ENCODE data around the gene NDE1.

DNA sequence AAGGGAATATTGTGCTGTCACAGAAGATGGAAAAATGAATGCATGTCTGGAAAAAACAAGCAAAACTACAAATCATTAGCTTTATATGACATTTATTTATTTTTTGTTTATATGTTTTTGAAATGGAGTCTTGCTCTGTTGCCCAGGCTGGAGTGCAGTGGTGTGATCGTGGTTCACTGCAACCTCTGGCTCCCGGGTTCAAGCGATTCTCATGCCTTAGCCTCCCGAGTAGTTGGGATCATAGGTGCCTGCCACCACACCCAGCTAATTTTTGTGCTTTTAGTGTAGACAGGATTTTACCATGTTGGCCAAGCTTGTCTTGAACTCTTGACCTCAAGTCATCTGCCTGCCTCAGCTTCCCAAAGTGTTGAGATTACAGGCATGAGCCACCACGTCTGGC is 8.5 kb downstream of the NDE1 start:
- TF ChIP-seq EZH2phosphoT487 (IDR thresholded peaks at IDR 0.05; ENCODE audit: borderline replicate concordance, low read depth) (no peak), POLR2AphosphoS5 (IDR thresholded peaks at IDR 0.05; ENCODE audit: low read depth, low read length) (no peak), ELF1 (IDR thresholded peaks at IDR 0.05) (no peak), GABPA (IDR thresholded peaks at IDR 0.05; ENCODE audit: low read depth) (no peak)
- TF ChIP-seq, protein P1, sequence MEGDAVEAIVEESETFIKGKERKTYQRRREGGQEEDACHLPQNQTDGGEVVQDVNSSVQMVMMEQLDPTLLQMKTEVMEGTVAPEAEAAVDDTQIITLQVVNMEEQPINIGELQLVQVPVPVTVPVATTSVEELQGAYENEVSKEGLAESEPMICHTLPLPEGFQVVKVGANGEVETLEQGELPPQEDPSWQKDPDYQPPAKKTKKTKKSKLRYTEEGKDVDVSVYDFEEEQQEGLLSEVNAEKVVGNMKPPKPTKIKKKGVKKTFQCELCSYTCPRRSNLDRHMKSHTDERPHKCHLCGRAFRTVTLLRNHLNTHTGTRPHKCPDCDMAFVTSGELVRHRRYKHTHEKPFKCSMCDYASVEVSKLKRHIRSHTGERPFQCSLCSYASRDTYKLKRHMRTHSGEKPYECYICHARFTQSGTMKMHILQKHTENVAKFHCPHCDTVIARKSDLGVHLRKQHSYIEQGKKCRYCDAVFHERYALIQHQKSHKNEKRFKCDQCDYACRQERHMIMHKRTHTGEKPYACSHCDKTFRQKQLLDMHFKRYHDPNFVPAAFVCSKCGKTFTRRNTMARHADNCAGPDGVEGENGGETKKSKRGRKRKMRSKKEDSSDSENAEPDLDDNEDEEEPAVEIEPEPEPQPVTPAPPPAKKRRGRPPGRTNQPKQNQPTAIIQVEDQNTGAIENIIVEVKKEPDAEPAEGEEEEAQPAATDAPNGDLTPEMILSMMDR (IDR thresholded peaks at IDR 0.05): no peak
- TF ChIP-seq, protein P2, sequence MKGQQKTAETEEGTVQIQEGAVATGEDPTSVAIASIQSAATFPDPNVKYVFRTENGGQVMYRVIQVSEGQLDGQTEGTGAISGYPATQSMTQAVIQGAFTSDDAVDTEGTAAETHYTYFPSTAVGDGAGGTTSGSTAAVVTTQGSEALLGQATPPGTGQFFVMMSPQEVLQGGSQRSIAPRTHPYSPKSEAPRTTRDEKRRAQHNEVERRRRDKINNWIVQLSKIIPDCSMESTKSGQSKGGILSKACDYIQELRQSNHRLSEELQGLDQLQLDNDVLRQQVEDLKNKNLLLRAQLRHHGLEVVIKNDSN (IDR thresholded peaks at IDR 0.05; ENCODE audit: borderline replicate concordance, low read depth): no peak

Data from SK-N-SH (cell line).